Cerebellar cortex (tissue), 1 donor: ENCODE measurements around the gene HCAR1.
"Not testable (repeated sequence)": the region's sequence is repeated elsewhere in the genome, so short reads cannot be mapped to it uniquely, and the experiment has no call there.

Experiments used
- DNase-seq: peaks from one replicate; pipeline ENCODE4 v3.0.0-alpha.2; 2015; ENCODE audit warnings: low spot score

The HCAR1 gene

DNA sequence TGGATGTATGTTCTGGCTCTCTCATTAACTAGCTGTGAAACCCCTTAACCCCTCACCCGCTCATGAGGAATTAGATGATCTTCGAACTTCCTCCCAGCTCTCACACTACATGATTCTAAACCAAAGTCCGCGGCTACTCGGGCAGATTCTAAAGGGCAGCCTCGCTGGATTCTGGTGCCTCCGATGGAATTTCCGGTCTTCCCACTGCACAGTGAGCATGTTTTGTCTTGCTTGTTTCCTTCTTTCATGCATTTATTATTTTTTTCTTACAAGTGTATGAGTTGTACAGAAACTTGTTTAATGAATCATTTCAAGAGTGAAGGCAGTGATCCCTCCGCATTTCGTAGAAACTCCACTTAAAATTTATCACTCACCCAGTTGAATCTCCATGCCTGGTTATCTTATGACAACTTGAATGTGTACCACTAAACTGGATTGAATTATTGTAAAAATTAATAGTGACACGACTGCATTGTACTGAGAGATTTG lies 9.5 kb downstream of the HCAR1 start:
- DNase-seq: no peak

- DNase-seq: peak; percentile 11
Observed at GRCh38 chr12:122716658-122717057, 14.0 kb downstream of the HCAR1 start, which contains the start of gene HCAR3. Gene HCAR3 (minus strand): TSS chr12:122716811. CDS start chr12:122716737, 74 bp downstream.

- not testable (repeated sequence) for DNase-seq
Observed at GRCh38 chr12:122715211-122715610, 15.4 kb downstream of the HCAR1 start.

DNA sequence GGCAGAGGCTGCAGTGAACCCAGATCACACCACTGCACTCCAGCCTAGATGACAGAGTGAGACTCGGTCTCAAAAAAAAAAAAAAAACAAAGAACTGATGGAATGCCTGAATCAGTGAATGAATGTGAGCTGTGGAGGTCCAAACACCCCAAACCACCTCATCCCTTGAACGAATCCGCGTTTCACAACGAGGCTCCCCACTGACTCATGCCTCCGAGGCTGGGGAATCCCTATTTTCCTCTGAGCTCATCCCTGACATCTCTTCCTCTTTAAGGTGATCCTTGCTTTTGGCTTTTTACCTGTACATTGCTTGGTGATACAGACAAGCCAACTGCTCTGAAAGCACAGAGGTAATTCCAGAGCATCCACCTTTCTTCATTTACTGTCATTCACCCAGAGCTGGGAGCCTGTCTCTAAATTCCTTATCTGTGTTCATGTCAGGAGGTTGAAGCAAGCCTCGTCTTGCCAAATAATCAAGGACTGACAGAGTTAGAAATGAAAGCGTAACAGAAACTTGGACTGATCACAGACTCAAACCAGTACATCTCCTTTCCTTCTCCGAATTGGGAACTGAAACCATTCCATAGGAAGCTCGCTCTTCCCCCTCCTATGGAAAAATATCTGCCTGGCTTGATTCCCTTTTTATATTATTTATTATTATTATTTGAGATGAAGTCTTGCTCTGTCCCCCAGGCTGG lies 17.0 kb downstream of the HCAR1 start:
- DNase-seq: not testable (repeated sequence)

GRCh38 chr12:122711266-122711665 lies 19.4 kb downstream of the HCAR1 start:
- not testable (repeated sequence) for DNase-seq

DNA sequence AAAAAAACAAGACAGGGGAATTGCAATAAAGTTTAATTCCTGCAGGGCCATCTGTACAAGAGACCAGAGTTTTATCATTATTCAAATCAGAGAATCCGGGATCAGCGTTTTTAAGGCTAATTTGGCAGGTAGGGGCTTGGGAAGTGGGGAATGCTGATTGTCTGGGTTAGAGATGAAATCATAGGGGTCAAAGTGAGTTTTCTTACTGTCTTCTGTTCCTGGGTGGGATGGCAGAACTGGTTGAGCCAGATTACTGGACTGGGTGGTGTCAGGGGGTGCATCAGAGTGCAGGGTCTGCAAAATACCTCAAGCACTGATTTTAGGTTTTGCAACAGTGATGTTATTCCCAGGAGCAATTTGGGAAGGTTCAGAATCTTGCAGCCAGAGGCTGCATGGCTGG lies 20.3 kb downstream of the HCAR1 start:
- DNase-seq: not testable (repeated sequence)

GRCh38 chr12:122709287-122709686 lies 21.4 kb downstream of the HCAR1 start:
- DNase-seq: not testable (repeated sequence)

DNA sequence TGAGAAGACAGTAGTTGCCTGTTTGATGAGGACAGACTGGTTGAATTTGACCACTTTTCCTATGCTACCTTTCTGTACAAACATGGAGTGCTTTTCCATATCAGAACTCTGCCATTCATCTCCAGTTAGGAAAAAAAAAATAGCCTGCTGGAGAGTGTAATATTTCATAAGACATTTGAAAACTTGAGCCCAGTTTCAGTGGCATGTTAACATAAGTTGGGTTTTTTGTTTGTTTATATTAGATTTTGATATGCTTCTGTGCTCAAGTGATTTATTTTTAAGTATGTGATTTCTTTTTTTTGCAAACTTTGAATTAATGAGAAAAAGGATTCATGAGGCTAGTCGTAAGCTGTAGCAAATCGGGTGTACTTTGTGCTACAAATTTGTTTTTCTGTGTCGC lies 26.8 kb downstream of the HCAR1 start:
- not testable (repeated sequence) for DNase-seq

GRCh38 chr12:122702890-122703611 lies 27.6 kb downstream of the HCAR1 start, which contains the start of gene HCAR2:
Gene HCAR2 (minus strand): TSS chr12:122703357. CDS start chr12:122703283, 74 bp downstream.
- peak; percentile 6 for DNase-seq

- not testable (repeated sequence) for DNase-seq
Observed at GRCh38 chr12:122701481-122701880, 29.2 kb downstream of the HCAR1 start.

GRCh38 chr12:122700038-122700710 lies 30.5 kb downstream of the HCAR1 start:
- DNase-seq: not testable (repeated sequence)

- DNase-seq: not testable (repeated sequence)
Observed at GRCh38 chr12:122696922-122697321, 33.7 kb downstream of the HCAR1 start.

GRCh38 chr12:122691566-122691965 lies 39.1 kb downstream of the HCAR1 start:
- DNase-seq: no peak

DNA sequence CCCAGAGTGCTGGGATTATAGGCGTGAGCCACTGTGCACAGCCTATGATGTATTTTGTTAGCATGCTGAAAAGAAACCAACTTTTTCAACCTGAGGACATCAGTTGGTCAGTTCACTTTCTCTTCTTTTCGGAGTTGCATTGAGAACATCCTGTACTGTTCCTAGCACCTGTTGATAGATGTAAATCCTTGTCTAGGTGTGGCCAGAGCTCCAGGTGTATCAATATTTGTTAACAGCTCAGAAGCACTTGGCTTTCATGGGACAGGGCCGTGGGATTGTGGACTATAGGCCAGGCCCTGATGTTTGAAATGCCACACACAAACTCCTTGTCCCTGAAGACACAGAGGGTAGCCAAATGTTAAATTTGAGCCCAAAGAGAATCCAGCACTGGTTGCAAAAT lies 42.4 kb downstream of the HCAR1 start:
- DNase-seq: no peak

DNA sequence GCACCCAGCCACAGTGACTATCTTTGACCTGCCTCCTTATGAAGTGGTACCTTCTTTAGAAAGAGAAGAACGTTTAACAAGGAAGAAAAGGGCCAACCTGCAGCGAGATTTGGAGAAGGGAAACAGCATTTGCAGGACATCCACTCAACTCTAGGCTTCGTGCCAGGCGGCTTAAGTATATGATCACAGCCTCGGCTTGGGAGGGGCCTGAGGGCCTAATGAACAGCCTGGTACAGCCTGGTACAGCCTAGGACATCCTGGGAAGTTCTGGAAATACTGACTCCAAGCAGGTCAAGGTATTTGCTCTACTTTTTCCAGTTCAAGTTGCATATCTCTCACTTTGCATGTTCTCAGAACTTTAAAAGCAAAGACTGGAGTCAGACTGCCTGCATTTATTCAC lies 43.6 kb downstream of the HCAR1 start:
- DNase-seq: no peak

DNA sequence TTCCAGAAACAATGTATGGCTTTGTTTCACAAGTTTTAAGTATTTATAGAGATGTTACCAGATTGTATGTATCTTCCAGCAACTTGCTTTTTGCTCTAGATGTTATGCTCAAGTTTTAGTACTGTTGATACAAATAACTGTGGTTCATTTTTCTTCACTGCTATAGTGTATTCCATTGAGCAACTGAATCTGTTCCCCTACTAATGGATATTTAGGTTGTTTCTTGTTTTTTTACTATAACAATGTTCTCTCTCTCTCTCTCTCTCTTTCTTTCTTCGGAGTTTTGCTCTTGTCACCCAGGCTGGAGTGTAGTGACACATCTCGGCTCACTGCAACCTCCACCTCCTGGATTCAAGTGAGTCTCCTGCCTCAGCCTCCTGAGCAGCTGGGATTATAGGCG lies 44.1 kb downstream of the HCAR1 start:
- no peak for DNase-seq

- DNase-seq: no peak
Observed at GRCh38 chr12:122684297-122684813, 46.3 kb downstream of the HCAR1 start.

GRCh38 chr12:122681814-122682213 lies 48.8 kb downstream of the HCAR1 start:
- DNase-seq: no peak

- DNase-seq: not testable (repeated sequence)
Observed at GRCh38 chr12:122680989-122681388, 49.7 kb downstream of the HCAR1 start.

DNA sequence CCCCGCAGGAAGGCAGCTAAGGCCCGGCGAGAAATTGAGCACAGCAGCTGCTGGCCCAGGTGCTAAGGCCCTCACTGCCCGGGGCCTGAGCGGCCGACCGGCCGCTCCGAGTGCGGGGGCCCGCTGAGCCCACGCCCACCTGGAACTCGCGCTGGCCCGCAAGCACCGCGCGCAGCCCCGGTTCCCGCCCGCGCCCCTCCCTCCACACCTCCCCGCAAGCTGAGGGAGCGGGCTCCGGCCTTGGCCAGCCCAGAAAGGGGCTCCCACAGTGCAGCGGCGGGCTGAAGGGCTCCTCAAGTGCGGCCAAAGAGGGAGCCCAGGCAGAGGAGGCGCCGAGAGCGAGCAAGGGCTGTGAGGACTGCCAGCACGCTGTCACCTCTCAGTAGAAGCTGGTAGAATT lies 53.9 kb downstream of the HCAR1 start:
- DNase-seq: not testable (repeated sequence)
